GM12864 (cell line): ENCODE data around the gene ETV7.

Experiments used
- DNase-seq: peaks from one replicate; pipeline ENCODE4 v3.0.0-alpha.2; 2011; ENCODE audit warnings: low read depth
- H3K4me3 ChIP-seq: 2 replicates; pipeline ENCODE4 v1.5.1; 2011; ENCODE audit warnings: mild to moderate bottlenecking, low read depth, low read length, control low read depth
- TF ChIP-seq, protein P1 (sequence below): IDR thresholded peaks from 2 replicates; pipeline ENCODE4 v1.5.1; 2011; ENCODE audit warnings: low read depth, mild to moderate bottlenecking, moderate library complexity, low read length, control low read depth, inconsistent platforms; ENCODE audit errors: missing control alignments

Gene ETV7

DNA sequence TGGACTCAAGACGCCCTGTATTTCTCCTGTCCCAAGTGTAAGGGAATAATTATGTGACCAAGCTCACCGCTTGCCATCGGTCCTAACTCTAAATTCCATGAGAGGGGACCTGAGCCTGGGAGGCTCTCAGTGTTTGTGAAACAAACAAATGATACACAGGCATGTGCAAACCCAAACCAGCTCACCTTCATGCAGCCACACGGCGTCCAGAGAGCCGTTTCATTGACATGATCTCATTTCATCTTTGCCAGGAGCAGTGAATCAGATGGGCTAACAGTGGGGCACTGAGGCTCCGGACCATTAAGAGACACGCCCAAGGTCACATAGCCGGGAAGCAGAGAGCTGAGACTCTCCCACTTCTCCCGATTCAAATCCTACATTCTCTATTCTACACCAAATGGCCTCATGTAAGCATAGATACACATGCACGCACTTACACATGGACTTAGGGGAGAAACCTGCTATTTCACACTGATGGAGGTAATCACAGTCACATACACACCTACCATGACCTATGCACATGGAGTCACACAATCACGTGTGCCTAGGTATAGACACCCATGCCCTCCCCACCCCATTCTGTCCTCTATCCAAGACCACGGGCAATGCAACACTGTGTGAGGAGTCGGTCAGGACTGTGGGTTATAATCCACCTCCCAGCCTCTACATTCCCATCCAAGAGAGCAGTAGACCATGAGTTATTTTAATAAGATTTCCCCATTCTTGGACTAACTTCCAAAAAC, 51.8 kb downstream of the ETV7 start:
- no peak overlapping the region for H3K4me3 ChIP-seq
- DNase-seq: no peak
- TF ChIP-seq, protein P1, sequence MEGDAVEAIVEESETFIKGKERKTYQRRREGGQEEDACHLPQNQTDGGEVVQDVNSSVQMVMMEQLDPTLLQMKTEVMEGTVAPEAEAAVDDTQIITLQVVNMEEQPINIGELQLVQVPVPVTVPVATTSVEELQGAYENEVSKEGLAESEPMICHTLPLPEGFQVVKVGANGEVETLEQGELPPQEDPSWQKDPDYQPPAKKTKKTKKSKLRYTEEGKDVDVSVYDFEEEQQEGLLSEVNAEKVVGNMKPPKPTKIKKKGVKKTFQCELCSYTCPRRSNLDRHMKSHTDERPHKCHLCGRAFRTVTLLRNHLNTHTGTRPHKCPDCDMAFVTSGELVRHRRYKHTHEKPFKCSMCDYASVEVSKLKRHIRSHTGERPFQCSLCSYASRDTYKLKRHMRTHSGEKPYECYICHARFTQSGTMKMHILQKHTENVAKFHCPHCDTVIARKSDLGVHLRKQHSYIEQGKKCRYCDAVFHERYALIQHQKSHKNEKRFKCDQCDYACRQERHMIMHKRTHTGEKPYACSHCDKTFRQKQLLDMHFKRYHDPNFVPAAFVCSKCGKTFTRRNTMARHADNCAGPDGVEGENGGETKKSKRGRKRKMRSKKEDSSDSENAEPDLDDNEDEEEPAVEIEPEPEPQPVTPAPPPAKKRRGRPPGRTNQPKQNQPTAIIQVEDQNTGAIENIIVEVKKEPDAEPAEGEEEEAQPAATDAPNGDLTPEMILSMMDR: no peak

DNA sequence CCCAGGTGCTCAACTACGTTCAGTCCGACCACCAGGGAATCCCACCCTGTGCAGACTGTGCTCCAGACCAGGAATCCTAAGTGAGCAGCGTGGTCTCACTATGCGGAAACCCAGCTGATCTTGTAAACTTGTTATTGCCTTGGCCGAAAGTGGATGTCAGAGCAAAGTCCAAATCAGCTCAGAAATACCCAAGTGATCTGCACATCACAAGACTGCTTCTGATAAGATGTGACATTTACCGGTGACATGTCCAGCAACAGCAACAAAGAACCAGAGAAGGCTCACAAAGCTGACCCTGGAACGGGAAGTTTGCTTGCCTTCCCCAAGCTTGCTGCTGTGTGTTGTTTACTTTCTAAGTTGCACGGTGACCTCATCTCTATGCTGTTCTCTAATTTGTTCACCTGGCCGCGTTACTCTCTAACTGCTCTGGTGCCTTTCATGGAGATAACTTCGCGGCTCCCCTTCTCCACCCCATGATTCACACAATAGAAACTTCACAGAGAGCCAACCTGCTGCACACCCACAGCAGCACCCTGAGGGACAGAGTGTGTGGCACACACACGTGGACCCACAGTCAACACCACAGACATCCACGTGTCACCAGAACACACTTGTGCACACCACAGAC, 52.5 kb downstream of the ETV7 start:
- TF ChIP-seq, protein P1: no peak
- DNase-seq: no peak
- H3K4me3 ChIP-seq: no peak overlapping the region

DNA sequence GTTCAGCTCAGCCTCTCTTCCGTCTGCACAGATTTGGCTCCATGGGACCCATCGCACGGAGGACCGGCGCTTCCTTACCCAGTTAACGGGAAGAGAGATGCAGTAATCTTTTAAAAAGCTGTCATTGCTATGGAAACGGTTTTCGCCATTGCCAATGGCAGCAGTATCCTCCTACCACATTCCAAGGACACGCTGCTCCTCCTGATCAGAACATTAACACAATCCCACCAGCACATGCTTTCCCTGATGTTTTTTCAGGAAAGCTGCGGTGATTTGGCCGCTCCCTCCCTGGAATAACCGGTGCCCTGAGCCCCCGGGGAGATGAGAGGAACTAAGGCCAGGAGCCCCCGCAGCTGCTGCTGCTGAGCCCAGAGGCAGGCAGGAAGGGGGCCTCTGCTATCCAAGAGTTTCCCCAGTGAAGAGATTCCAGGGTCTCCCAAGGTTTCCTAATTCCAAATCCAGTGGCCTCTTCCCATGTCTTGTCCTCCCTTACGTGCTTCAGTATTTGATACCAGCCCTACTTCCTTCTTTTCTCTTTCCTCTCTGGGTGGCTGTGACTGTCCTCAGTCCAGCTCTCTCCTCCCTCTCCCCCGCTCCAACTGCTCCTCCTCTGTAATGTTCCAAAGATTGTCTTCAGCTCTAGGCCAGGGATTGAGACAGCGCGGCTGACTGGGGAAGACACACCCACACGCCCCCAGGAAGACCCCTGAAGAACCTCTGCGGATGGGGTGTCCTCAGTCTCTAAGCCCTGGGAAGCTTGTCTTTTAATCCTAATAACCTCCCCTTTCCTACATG, 53.3 kb downstream of the ETV7 start:
- no peak for DNase-seq
- TF ChIP-seq, protein P1: no peak

GRCh38 chr6:36333171-36333895, 54.1 kb downstream of the ETV7 start:
- no peak for DNase-seq
- TF ChIP-seq, protein P1: no peak
- no peak overlapping the region for H3K4me3 ChIP-seq

More for the DNA sequence above, 53.3 kb downstream of the ETV7 start:
- no peak overlapping the region for H3K4me3 ChIP-seq

GRCh38 chr6:36331381-36331780, 56.1 kb downstream of the ETV7 start:
- TF ChIP-seq, protein P1: no peak
- no peak overlapping the region for H3K4me3 ChIP-seq
- DNase-seq: no peak

DNA sequence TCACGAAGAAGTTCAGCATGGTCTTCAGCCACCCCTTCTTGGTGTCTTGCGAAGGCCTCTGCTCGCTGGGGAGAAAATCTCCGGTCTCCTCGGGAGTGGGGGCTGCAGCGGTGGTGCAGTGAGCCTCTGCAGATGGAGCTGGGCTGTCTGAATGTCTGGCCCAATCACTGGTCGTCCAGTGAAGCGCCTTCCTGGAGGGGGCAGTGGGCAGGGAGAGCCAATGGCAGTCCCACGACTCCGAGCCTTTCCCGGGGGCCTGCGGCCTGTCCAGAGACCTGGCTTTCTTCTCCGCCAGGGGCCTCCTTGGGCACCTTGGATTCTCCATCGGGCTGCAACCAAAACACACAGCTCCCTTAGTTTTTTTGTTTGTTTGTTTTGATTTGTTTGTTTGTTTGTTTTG, 57.1 kb downstream of the ETV7 start:
- no peak overlapping the region for H3K4me3 ChIP-seq
- DNase-seq: no peak
- TF ChIP-seq, protein P1: no peak
